HG03520 (cell line): ENCODE results near the gene PDYN.
"Not testable (repeated sequence)": the region's sequence is repeated elsewhere in the genome, so short reads cannot be mapped to it uniquely, and the experiment has no call there.

Experiments used
- ATAC-seq: cut with Tn5 transposase; IDR thresholded peaks from one replicate; pipeline ENCODE4 v1.9.1; 2021; ENCODE audit warnings: mild to moderate bottlenecking, moderate library complexity; ENCODE audit not compliant: unreplicated experiment

PDYN gene

GRCh38 chr20:1993986-1994385 lies at the start of gene PDYN:
Gene PDYN (minus strand): TSS chr20:1994058. CDS start chr20:1983084, 10,974 bp downstream.
- ATAC-seq = no peak

- no peak for ATAC-seq
Observed at GRCh38 chr20:2042400-2042799, 48.5 kb upstream of the PDYN start.

GRCh38 chr20:2038161-2038560 lies 44.3 kb upstream of the PDYN start:
- ATAC-seq = no peak

DNA sequence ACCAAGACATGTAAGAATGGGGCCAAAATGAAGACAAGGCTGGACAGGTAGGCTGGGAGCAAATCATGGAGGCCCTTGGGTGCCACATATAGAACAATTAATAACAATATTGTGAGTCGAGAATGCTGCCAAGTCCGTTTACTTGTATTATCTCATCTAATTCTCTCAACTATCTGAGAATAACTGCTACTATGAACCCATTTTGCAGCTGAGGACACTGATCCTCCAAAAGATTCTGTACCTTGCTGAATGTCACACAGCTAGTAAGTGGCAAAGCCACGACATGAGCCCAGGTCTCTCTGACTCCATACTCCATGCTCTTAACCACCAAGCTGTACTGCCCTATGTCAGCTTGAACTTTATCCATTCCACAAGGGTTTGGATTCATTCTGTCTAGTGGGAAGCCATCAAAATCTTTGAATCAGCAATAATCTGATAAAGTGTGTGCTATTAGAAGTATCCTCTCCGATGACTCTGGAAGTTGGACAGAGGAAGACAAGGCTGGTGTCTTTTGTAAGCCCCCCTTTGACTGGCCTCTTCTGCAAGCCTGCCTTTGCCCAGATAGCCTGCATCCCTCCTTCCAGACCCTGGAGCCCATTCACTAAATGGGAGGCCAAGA lies 43.5 kb upstream of the PDYN start:
- ATAC-seq = no peak

DNA sequence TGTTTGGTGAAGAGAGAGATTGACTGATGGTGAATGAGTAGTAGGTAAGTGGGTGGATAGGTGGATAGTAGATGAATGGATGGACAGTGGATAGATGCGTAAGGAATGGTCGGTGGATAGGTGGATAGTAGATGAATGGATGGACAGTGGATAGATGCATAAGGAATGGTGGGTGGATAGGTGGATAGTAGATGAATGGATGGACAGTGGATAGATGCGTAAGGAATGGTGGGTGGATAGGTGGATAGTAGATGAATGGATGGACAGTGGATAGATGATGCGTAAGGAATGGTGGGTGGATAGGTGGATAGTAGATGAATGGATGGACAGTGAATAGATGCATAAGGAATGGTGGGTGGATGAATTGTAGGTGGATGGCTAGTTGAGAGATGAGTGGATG lies 42.5 kb upstream of the PDYN start:
- not testable (repeated sequence) for ATAC-seq

GRCh38 chr20:2032168-2032567 lies 38.3 kb upstream of the PDYN start:
- ATAC-seq = no peak

GRCh38 chr20:2026514-2026913 lies 32.7 kb upstream of the PDYN start:
- ATAC-seq = no peak

- no peak for ATAC-seq
Observed at GRCh38 chr20:2026004-2026403, 32.1 kb upstream of the PDYN start.

DNA sequence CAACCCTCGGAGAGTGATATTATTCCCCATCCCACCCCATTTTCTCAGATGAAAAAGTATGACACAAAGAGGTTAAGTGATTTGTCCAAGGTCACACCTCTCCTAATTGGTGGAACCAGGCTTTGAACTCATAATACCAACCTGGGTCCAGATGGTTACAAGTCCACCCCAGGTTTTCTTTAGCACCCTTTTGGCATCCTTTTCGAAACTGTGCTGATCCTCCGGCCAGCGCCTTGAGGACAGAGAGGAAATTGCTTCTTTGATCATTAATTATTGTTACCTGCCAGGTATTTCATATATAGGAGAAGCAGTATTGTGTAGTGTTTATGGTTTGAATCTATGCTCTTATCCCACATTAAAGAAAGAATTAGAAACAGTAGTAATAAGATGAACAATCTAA lies 29.3 kb upstream of the PDYN start:
- no peak for ATAC-seq

DNA sequence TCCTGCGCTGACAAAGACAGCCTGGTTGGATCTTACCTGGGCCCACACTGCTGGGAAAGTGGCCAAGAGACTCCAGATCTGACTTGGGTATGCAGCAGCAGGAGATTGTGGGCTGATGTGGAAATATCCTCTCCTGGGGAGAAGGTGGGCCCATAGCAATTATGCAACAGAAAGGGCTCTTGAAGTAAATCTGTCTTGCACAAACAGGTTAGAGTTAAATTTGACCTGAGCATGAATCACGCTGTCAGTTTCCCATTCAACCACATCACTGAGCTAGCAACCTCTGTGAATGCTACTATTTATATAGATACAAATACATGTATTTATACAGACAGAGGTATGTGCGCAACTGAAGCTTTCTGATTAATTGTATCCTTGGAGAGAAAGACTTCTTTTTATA lies 28.3 kb upstream of the PDYN start:
- no peak for ATAC-seq

- no peak for ATAC-seq
Observed at GRCh38 chr20:2010533-2010932, 16.7 kb upstream of the PDYN start.

DNA sequence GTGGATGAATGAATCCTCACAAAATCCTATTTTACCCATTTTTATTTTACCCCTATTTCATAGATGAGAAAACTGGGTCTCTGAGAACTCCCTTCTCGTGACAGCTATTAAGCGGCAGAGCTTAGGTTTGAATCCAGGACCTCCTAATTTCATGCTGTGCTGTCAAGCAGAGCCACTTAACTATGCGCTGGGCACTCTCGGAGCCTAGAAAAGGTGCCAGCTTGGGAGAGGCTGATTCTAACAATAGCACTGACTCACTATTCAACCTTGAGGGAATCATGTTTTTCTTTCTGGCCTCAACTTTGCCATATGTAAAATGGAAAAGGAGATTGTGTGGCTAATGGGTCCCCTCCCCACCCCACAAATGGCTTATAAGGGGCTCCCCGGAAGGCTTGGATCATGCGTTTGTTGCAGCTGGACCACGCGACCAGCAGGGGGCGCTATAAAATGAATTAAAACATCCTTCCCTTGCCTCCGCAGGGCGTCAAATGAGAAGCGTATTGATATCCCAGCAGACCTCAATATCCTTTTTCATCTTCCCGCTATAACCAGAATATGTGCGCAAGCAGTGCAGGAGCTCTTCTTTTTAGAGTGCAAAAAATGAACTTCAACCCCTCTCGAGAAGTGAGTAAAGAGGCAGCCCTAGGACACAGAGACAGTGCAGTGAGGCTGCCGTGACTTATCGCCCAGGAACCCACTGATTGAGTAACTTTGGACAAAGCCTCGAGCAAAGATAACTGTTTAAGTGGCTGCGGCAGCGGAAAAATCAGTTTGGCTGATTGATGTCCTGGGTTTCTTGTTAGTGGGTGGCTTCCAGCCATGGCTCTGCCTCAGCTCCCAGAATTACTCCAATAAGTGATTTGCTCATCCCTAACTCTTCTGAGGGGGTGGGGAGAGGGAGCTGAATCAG lies 12.8 kb upstream of the PDYN start:
- no peak for ATAC-seq

GRCh38 chr20:2005831-2006426 lies 12.1 kb upstream of the PDYN start:
- ATAC-seq = no peak

DNA sequence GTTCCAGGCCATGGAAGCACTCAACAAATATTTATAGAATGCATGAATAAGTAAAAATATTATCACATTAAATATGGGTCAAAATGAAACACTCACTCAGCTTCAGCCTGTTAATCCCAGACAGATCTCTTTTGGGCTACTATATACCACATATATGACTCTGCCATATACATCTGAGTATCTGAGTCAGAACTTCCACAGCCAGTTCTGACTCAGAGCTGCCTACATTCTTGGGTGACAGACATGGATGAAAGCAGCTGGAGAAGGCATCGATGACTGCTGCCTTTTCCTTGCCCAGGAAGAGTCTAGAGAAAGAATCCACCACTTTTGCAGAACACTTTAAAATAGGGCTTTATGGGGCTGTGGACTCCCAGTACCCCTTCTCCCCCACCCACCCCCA lies 11.5 kb upstream of the PDYN start:
- no peak for ATAC-seq

- ATAC-seq = no peak
Observed at GRCh38 chr20:2004171-2004570, 10.3 kb upstream of the PDYN start.

DNA sequence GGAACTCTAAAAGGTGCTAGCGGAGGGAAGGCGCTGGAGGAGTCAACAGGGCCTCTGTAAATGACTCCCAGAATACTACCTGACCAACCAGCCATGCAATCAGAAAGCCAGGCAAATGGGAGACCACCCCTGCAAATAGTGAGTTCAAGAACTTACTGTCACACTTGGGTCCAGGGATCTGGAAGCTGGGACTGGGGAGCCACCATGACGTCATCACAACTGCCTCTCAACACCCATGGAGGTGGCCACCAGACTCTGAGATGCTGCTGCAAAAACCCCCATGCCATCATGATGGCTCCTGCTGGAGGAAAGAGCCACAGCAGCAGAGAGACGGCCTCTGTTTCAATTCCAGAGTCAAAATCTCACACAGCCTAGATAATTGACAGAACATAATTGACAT lies 8.5 kb upstream of the PDYN start:
- ATAC-seq = no peak

- no peak for ATAC-seq
Observed at GRCh38 chr20:2001119-2001518, 7.3 kb upstream of the PDYN start.

DNA sequence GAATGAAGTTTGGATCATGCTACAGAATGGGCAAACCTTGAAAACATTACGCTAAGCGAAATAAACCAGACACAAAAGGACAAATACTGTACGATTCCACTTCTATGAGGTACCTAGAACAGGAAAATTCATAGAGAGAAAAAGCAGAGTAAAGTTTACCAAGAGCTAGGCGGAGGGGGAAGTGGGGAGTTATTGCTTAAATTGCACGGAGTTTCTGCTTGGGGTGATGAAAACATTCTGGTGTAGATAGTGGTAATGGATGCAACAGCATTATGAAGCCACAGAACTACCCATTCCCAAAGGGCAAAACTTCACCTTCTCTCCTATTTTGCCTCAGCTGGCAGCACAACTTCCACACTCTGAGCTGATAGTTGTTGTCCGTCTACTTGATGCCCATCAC lies 6.4 kb upstream of the PDYN start:
- ATAC-seq = no peak

DNA sequence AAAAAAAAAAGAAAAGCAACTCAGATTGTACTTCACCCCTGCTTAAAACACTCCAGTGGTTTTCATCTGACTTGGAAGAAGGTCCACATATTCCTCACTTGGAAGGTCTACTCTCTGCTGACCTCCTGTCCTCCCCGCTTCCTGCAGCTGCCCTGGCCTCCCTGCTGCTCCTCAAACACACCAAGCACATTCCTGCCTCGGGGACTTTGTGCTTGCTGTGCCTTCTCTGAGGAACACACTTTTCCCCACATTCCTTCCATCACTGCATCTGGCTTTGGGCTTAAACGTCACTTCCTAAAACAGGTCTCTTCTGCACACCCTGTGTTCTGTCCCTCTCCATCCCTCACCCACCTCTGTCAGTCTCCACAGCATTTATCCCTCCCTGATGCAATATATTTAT lies 4.9 kb upstream of the PDYN start:
- no peak for ATAC-seq

DNA sequence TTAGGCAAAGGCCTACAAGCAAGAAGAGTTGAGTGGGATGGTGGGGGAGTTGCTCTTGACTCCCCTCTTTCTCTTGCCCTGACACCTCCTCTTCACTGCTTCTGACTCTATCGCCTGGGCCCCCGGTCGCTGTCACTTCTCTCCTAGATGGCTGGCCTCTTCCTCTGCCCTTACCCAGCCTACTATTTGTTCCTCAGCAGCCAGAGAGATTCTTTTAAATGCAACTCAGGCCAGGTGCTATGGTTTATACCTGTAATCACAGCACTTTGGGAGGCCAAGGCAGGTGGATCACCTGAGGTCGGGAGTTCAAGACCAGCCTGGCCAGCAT lies 4.3 kb upstream of the PDYN start:
- ATAC-seq = no peak

GRCh38 chr20:1997483-1998192 lies 3.8 kb upstream of the PDYN start:
- ATAC-seq = no peak
